NCI-H510A treated with DMSO at 0.1 percent for 48 hours (cell line): ENCODE results near the gene NAT16.

ENCODE experiments used
- DNase-seq: peaks from one replicate; lab custom pipeline; 2025; lab: John Stamatoyannopoulos, UW

NAT16 gene

DNA sequence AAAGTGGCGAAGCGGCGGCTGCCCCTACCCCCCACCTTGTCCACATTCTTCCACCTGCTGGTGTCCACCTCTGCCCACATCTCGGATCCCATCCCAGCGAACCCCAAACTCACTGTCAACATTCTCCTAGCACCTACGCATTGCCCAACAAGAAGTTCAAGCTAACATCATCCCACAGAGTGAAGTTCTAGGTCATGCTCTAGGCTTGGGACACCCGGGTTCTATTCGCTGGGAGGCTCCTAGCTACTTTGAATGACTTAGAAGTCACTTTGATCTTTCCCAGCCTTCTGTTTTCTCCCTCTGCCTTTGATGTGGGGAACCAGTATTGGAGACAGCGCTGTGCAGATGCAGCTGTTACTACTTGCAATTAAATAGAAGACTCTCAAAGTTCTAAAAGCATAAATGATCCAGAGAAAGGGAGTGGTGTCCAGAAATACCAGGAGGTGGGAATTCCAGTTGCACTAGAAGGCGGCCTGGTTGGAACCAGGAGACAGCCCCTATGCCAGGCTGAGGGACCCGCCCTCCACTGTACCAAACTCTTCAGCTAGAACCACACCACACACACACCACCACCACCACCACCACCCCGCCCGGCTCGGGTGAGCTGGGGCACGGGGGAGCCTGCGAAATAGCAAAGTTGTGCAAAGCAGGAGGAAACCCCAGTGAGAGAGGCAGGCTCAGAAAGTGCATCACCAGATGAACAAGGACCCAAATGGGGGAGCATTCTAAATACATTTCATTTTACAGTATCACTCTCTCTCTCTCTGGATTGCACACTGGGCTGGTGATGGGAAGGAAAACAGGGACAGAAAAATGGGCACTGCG lies 9.3 kb downstream of the NAT16 start:
- DNase-seq, result no peak

DNA sequence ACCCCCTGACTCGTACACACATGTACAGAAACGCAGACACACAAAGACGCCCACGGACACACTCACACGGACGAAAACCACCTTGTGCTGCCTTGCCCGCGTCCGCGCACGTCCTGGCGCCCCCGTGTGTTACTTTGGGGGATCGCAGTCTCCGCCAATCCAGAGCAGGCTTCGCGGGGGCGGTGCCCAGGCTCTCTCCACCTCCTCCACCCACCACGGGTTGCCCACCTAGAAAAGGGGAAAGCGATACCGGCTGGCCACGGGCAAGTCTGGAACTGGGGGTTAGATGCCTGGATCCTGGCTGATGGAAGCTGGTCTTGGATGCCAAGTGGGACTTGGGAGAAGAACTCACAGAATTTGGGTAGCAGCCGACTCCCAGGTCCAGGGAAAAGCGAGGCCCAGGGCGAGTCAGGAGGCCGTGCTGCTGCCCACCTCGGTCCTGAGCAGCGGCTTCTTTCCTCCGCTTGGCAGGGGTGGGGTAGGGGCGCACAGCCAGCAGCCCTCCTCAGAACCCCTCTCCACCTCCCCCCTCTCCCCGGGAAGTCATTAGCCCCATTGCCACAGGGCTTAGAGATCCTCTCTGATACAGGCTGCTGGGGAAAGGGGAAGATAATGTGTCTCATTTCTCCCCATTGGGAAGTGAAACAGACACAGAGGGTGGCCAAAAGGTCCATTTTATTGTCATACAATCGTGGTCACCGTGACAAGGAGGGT lies 10.1 kb downstream of the NAT16 start:
- DNase-seq, result peak; percentile 32

DNA sequence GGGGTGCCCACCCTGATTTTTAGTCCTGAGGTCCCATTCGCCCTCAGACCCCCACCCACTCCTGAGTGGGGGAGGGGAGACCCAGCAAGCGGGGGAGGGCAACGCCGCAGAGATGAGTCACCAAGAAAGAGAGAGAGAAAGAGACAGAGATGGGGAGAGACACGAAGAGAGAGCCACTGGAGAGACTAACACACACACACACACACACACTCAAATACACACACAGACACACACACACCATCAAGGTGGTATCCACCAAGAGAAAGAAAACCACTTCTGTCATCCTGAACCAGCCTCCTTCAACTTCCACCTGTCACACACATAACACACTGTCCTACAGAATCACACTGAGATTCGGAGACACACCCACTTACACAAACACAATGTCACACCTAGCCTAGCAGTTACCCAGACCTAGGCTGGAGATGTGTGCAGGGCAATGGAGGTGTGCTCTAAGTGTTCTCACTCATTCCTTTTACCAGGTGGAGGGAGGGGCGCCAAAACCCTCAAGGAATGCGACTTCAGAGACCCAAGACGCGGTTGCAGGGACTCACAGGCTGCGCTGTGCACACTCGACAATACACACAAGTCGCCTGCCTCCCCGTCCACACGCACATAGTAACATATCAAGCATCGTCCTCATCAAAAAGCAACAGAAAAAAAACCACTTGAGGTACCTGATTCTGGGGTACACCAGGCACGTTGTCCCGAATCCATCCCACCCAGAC lies 10.8 kb downstream of the NAT16 start:
- DNase-seq, result no peak

DNA sequence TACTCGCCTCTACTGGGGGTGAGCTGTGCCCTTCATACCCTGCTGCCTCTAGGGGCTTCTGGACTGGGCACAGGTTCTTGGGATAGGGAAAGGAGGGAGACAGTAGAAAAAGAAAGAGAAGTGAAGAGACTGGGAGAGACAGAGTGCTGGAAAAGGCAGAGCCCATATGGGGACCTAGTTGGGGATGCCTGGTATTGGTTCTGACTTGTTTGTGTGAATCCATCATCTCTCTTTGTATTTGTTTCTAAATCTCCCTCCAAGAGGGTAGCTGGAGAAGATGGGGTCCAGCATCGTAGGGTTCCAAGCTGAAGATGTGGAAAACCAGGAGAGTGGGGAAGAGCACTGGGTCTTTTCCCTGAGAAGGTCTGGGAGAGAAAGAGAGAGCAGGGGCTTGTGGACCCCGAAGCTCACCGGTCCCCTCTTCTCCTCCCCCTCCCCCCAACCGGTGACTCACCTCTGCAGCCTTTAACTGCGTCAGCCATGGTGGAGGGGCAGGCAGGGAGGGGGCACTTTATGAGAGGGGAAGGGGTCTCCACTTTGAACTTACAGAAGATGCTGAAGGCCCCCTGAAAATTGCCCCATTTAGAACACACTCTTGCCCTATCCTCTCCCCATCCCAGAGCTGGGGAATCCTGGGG lies 11.6 kb downstream of the NAT16 start:
- no peak for DNase-seq

DNA sequence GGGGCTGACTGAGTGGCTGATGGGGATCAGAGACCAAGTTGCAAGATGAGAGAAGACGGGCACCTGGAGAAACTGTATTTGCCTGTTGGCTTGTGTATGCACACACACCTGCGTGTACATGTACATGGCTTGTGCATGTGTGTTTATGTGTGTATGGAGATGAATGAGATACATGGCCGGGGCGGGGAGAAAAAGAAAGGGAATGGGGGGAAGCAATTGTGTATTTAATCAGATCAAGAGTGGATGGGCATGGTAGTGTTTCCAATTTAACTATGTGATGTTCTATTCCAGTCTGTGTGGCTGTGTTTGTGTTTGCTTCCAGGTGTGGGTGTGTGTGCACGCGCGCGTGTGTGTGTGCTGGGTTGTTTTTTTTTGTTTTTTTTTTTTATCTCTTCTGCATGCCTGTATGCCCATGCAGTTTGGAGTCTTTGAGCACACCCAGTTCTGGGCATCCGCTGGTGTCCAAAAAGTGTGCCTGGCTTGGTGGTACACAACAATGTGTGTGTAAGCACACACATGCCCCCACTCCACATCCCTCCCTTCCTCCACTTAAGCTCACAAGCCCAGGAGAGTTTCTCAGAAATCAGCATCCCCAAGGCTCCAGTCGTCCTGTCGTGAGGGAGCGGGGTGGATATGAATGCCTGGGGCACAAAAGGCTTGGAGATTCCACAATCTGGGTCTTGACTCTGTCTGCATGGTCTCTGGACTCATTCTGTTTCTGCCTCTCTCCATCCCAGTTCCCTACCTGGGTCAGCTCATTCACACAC lies 12.3 kb downstream of the NAT16 start:
- no peak for DNase-seq

DNA sequence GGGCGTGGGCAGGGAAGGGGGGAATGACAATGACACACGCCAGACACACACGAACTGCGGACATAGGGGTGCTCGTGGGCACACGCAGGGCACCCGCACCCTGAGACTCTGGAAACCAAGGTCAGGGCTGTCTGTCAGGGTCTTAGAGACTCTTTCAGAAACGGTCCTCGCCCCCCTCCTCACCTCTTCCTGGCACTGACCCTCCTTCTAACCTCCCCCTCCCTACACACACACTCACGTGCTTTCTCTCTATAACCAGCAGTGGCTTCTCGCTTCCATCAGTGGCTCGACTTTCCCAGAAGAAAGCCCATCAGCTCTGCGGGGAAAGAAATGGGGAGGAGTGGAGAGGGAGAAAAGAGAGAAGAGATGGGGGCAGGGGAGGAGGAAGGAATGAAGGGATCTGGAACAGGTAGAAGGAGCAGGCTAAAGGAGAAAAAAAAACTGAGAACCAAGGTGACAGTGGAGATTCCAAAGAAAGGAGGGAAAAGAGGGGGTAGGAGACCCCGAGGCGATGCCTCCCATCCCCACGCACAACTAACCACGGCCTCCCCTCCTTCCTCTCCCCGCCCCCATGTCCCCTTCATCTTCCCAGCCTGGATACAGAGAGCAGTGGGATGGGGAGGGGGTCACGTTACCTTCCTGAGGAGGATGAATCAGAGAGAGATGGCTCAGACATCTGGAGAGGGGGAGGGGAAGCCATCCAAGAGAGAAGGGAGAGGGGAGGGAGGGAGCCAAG lies 13.0 kb downstream of the NAT16 start:
- no peak for DNase-seq

DNA sequence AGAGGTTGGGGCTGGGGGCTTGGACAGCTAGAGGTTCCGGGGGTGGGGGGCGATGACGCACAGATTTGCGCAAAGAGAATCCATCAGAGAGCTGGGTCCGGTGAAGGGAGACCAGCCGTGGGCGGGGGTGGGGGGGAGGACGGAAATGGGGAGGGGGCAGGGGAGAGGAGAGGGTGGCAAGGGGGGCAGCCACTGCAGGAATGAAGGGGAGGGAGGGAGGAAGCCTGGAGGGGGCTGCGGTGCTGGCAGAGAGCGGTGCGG lies 13.5 kb downstream of the NAT16 start:
- no peak for DNase-seq

DNA sequence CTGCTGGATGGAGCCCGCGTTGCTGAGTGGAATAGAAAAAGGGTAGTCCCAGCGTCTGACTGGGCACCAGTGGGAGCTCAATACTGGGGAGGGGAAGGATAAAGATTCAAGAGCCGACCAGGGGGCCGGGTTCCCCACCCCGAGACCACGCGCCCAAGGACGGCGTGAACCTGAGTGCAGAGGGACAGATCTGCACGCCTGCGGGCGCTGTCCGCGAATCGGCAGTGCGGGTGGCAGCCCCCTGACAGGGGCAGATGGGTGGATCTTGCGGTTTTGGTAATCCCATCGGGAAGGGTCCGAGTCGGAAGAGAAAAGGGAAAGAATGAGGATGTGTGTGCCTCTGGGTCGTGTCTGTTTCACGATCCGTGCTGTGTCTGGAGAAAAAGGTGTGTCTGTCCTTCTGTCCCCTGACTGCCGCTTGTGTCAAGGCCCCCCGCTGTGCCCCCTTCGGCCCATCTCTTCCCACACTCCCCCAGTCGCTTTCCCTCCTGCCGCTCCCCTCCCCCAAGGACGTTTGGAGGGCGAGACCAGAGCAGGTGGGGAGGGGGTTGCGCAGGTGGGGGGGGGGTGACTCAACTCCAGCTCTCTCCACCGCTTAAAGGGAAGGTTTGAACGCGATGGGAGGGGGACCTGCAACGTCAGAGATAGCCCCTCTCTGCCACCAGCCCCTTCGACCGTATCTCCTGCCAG lies 14.0 kb downstream of the NAT16 start:
- DNase-seq, result no peak

DNA sequence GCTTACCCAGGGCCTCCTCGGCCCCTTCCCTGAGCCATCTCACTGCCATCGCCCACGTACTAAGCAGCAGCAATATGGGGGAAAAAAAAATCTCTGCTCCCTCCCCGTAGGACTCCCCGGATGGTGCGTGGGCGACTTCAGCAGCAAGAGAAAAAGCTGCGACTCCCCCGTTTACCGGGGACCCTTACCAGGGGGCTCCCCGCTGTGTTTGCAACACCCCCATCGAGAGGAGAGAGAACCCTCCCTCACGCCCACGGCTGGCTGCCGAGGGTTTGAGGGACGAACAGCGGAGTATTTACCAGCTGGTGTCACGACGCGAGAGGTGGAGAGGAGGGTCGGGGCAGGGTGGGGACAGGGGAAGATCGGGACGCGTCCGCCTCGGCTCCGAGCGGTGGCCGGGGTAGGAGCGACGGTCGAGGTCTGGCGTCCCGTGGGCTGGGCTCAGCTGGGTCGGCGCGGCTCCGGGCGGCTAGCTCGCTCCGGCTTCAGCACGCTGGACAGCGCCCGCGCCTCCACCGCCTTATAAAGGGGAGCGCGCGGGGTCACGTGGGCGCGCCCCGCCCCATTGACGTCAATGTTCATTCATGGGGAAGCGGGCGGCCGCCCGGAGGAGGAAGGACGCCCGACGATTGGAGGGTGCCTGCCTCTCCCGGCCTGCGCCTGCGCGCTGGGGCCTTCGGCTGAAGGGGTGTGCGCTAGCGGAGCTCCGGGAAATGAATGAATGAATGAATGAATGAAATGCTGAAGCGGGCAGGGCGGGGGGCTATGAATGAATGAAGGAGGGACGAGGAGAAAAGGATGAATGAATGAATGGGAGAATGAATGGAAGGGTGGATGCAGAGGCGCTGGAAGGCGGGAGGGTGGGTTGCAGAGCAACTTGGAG lies 14.8 kb downstream of the NAT16 start, which contains the start of gene VGF:
VGF (minus strand) TSS at position 495 of the 883 bp plus-strand sequence. CDS start 726 bp downstream, outside the sequence.
- DNase-seq, result peak; percentile 69

DNA sequence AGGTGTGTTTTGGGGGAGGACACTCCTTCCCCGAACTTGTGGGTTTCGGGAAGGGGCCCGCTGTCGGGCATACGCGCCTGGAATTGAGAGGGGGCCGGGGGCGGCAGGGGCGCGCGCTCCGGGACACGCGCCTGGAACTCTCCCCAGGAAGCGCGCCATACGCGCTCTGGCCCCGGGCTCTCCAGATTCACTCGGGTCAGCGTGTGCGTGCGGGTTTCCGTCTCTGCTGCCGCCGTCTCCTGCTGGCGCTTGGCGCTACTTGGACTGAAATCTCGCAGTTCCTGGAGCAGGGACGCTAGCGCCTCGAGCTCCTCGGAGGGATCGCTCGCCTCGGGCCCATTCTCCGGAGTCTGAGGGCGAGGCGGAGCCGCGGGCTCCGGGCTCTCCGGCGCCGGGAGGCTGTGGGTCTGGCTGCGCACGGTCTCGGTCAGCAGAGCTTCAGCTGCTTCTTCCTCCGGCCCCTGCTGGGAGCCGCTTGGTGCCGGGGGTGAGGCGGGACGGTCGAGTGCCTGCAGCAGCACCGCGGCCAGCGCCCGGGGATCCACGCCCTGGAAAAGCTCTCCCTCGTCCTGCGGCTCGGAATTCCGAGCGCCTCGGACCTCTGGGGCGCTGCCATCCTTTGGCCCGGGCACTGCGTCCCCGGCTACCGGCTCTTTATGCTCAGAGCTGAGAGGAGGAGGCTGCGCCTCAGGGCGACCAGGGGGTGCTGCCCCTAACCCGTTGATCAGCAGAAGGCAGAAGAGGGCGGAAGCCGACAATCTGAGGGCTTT lies 15.8 kb downstream of the NAT16 start:
- peak; percentile 9 for DNase-seq

DNA sequence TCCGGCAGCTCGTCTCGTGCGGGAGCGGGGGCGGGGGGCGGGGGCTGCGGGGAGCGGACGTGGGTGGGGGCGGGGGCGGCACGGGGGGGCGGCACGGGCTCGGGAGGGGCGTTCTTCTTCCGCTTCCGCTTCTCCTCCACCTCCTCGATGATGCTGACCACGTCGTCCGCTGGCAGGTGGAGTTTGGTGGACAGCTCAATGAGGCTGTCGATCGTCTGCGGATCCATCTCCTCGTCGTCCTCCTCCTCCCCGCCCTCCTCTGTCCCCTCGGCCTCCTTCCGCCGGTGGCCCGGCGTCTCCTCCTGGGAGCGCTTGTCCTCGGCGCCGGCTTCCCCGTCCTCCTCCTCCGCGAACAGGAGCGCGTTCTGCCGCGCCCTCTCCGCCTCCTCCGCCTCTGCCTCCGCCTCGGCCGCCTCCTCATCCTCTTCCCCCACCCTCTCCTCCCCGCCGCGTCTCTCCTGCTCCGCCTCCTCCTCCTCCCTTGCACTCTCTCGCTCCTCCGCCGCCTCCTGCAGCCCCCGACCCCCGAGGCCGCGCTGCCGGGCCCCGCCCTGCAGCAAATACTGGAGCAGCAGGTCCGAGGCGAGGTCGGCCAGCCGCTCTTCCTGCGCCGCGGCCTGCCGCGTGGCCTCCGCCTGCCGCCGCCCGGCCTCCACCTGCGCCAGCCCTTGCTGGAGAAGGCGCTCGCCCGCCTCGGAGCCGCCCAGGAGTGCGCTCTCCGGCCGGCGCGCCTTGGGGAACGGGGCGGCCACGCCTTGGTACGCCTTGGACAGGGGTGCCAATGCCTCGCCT lies 16.6 kb downstream of the NAT16 start:
- peak; percentile 66 for DNase-seq

DNA sequence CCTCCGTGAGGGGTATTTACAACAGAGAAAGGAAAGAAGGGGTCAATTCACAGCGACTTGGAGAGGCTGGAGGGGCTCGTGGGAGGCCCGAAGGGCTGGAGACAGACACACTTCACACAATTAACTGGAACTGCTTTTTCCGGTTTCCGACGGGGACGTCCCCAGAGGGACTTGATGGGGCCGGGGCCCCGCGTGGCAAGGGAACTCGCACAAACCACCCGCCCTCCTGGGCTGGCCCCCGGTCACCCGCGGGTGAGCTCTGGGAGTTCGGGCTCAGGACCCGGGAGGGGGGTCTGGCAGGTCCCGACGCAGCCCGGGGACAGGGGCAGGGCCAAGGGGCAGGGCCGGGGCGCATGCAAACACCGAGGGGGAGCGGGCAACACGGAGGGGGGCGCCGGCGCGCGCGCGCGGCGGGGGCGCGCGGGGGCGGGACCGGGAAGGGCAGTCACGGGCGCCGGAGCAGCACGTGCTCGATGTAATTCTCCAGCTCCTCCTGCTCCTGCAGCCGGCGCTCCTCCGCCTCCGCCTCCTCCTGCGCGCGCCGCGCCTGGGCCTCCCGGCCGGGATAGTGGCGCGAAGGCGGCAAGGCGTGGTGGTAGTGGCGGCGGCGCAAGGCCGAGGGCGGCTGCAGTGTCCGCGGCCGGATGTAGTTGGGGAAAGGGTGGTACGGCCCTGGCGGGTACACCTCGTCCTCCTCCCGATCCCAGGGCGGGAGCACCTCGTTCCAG lies 17.4 kb downstream of the NAT16 start:
- DNase-seq, result peak; percentile 63

DNA sequence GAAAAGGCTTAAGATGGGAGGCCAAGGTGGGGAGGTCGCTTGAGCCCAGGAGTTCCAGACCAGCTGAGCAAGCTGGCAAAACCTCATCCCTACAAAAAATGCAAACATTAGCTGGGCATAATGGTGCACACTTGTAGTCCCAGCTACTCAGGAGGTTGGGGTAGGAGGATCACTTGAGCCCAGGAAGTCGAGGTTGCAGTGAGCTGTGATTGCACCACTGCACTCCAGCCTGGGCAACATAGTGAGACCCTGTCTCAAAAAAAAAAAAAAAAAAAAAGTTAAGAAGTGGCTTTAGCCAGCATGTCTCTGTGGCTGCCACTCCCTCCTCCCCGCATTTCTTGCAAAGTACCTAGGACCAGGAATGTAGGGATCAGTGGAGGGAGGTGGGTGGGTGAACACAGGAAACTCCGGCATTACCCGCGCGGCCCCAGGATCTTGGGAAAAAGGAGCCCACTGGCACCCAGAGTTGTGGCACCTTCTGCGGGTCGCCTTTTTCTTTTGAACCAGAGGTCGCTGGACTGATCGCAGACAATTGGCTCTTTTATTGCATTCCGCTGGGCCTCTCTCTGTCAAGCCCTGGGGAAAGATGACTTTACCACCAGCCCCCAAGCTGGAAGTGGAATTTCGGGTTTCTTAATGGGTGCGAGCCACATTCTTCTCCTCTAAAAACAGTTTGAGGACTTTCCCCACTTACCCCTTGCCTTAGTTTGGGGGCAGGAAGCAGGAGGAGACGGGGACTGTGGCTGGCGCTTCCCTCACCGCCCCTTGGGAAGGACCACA lies 18.2 kb downstream of the NAT16 start:
- DNase-seq, result no peak

DNA sequence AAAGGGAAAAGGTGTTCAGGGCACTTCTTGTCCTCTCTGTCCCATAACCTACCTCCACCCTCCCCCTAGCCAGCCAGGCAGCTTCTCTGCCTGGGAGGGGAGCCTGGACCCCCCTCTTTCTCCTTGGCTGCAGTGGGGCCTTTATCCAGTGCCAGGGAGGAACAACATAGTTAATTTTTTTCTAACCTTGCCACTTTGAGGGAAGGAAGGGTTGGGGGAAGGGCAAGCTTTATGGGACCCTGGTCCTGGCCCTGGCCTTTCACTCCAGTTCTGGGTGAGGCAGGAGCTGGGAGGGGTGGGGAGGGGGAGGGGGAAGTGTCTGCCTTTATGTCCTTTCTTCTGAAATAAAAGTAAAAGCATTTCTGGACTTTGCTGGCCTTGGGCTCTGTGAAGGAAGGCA lies 19.2 kb downstream of the NAT16 start:
- no peak for DNase-seq

DNA sequence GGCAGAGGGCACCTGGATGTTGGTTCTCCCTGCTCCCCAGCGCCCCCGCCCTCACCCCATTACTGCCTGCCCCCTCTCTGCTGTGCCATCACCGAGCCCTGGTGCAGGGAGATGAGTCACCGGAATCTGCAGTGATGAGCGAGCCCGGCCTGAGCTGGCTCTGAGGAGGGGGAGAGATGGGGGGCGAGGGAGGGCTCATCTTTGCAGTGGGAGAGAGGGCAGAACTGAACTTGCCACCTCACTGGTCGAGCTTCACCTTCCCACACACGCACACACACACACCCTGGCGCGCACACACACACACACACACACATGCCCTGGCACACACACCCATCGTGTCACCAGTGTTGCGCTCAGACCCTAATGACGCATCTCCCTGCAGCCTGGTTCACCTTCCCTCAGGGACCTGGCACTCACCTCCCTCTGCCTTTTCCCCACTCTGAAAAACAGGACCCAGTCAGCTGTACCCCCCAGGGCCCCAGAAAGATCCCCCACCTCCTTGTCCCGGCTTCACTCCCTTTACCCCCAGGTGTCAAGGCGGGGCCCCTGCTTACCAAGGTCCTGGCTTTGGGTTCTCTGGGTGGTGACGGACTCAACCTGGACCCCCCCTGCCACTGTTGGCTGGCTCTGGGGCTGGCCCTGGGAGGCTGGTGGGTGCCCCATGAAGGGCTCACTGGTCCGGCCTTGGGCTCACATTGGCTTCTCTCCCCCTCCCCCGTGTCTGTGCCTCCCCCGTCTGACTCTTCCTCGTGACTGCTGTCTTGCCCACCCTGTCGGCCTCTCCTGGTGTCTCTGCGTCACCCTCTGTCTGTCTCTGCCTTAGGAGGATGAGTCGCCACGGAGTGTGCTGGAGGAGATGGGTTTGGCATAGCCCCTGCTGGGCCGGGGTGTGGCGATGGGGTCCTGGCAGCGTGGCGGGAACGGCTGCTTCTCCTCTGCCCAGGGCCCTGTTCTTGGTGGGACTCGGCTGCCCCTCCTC lies 20.1 kb downstream of the NAT16 start:
- DNase-seq, result no peak
